CD4-positive, alpha-beta T cell (primary cell): ENCODE data around the gene ZIC1. TPM values are rescaled to one million over a fixed set of nuclear protein-coding genes. Genes with fewer than 3 reads are reported as not detected.
A peak's percentile ranks its signal among the peaks of the same experiment; 100 is the strongest.

Experiments used
- ATAC-seq: fragments of 200-7000 bp; cut with Tn5 transposase; one replicate; pipeline ENCODE4 v1.10.0; 2022; ENCODE audit warnings: mild to moderate bottlenecking; ENCODE audit not compliant: poor library complexity
- CTCF ChIA-PET: fragments of 350-600 bp; sonication (Branson Sonifier 250); formaldehyde crosslinking; loops from one replicate; lab custom pipeline; 2021; ENCODE audit warnings: antibody characterized with exemption, inconsistent platforms; lab: Charles Lee
- POLR2A ChIA-PET: fragments of 350-600 bp; sonication (Branson Sonifier 250); formaldehyde crosslinking; loops from one replicate; lab custom pipeline; 2021; ENCODE audit warnings: antibody characterized with exemption, inconsistent platforms; lab: Charles Lee
- DNase-seq, 14 experiments: peaks; one replicate each; pipeline ENCODE4 v3.0.0-alpha.2; 2013 to 2020; ENCODE audit warnings: mixed read lengths in 2 of 14
- H3K27ac ChIP-seq, 2 donors: one replicate each; pipeline versions ENCODE4 v1.5.1 to v1.7.0; 2013; ENCODE audit warnings: low read length in 2 of 2, low read depth in 1 of 2, mild to moderate bottlenecking in 1 of 2
- H3K27me3 ChIP-seq, 2 experiments: 1 replicate in 1 of 2; 2 replicates in 1 of 2; pipeline versions ENCODE4 v1.6.1 to v1.7.0; 2013; ENCODE audit warnings: low read length in 2 of 2, control low read depth in 1 of 2, mild to moderate bottlenecking in 1 of 2, moderate library complexity in 1 of 2; ENCODE audit not compliant: insufficient read depth in 2 of 2, control insufficient read depth in 1 of 2
- H3K36me3 ChIP-seq: one replicate; pipeline ENCODE4 v1.6.1; 2013; ENCODE audit warnings: low read length, control low read depth; ENCODE audit not compliant: insufficient read depth
- H3K4me1 ChIP-seq: one replicate; pipeline ENCODE4 v1.6.1; 2013; ENCODE audit warnings: low read length, control low read depth; ENCODE audit not compliant: insufficient read depth
- H3K4me3 ChIP-seq: one replicate; pipeline ENCODE4 v1.5.1; 2013; ENCODE audit warnings: mild to moderate bottlenecking, low read length, moderate library complexity
- H3K9me3 ChIP-seq, 2 experiments: 1 replicate in 1 of 2; 2 replicates in 1 of 2; pipeline versions ENCODE4 v1.6.1 to v1.7.0; 2013; ENCODE audit warnings: low read length in 2 of 2, mild to moderate bottlenecking in 2 of 2, control low read depth in 1 of 2, moderate library complexity in 1 of 2; ENCODE audit not compliant: control insufficient read depth in 1 of 2, insufficient read depth in 1 of 2
- H3K27ac Mint-ChIP-seq: one replicate; pipeline ENCODE4 v1.8.0; 2020; ENCODE audit warnings: mixed read lengths
- H3K27me3 Mint-ChIP-seq: one replicate; pipeline ENCODE4 v1.8.0; 2021; ENCODE audit warnings: mixed read lengths
- H3K36me3 Mint-ChIP-seq: one replicate; pipeline ENCODE4 v1.8.0; 2021; ENCODE audit warnings: low read depth, mixed read lengths
- H3K4me1 Mint-ChIP-seq: one replicate; pipeline ENCODE4 v1.8.0; 2021; ENCODE audit warnings: low read depth, mixed read lengths
- H3K4me3 Mint-ChIP-seq: one replicate; pipeline ENCODE4 v1.8.0; 2020; ENCODE audit warnings: mild to moderate bottlenecking, mixed read lengths
- H3K9me3 Mint-ChIP-seq: one replicate; pipeline ENCODE4 v1.8.0; 2020; ENCODE audit warnings: mixed read lengths
- CTCF ChIP-seq: fragments of 200-600 bp; IDR thresholded peaks from one replicate; pipeline ENCODE4 v1.8.0; 2022; ENCODE audit warnings: antibody characterized with exemption, mild to moderate bottlenecking
- intact Hi-C, 2 experiments: fragments of 100-400 bp; cut with DNase I in 1 of 2; cut with micrococcal nuclease in 1 of 2; formaldehyde crosslinking; loops; one replicate each; pipeline versions ENCODE4 v1.15.1 to v1.9.0; 2023 to 2025; cut with DNase I, micrococcal nuclease
- total RNA-seq, 174 experiments: library from RNA in 2 of 174; stranded (reverse) in 2 of 174; gene quantifications; one replicate each; pipeline ENCODE4 v1.2.3 and lab custom pipeline; 2021 to 2026

The ZIC1 gene
- total RNA-seq, 2 experiments from 2014 or later: not detected

GRCh38 chr3:147411815-147412241 is 2.7 kb downstream of the ZIC1 start:
- ATAC-seq (no peak), DNase-seq (no peak)
- intact Hi-C loops: no loop called here
- H3K4me1 ChIP-seq: peaks cover 26% of the 10 kb centered on the region
- H3K27me3 ChIP-seq: peaks cover 75 to 98% of the 10 kb centered on the region in 2 experiments
- Mint-ChIP-seq H3K9me3 (peaks cover 11% of the 10 kb centered on the region), H3K4me3 (peak overlapping the region; percentile 2), H3K36me3 (no peaks in the 10 kb centered on the region), H3K27ac (no peak overlapping the region), H3K27me3 (peaks cover 89% of the 10 kb centered on the region), H3K4me1 (peaks cover 24% of the 10 kb centered on the region)
- no peak overlapping the region for H3K27ac ChIP-seq
- H3K36me3 ChIP-seq: no peaks in the 10 kb centered on the region
- CTCF ChIA-PET: no interaction called here
- TF ChIP-seq CTCF: no peak
- peaks cover 9 to 61% of the 10 kb centered on the region in 2 experiments for H3K9me3 ChIP-seq
- POLR2A ChIA-PET: no interaction called here
- no peak overlapping the region for H3K4me3 ChIP-seq

GRCh38 chr3:147412261-147412916 is 3.2 kb downstream of the ZIC1 start:
- ATAC-seq: no peak
- no peak for TF ChIP-seq CTCF
- peaks cover 9 to 56% of the 10 kb centered on the region in 2 experiments for H3K9me3 ChIP-seq
- Mint-ChIP-seq H3K36me3 (no peaks in the 10 kb centered on the region), H3K27ac (no peak overlapping the region), H3K9me3 (peaks cover 11% of the 10 kb centered on the region), H3K4me3 (peak overlapping the region; percentile 12), H3K27me3 (peaks cover 89% of the 10 kb centered on the region), H3K4me1 (peaks cover 24% of the 10 kb centered on the region)
- intact Hi-C loops: no loop called here
- H3K27ac ChIP-seq: no peak overlapping the region
- no peak for DNase-seq
- H3K4me1 ChIP-seq: peaks cover 26% of the 10 kb centered on the region
- CTCF ChIA-PET: no interaction called here
- H3K36me3 ChIP-seq: no peaks in the 10 kb centered on the region
- H3K4me3 ChIP-seq: no peak overlapping the region
- POLR2A ChIA-PET: no interaction called here
- peaks cover 70 to 98% of the 10 kb centered on the region in 2 experiments for H3K27me3 ChIP-seq

- intact Hi-C loops: no loop called here
- H3K27ac Mint-ChIP-seq: no peak overlapping the region
- H3K4me3 ChIP-seq: peak overlapping the region; percentile 28
Observed at GRCh38 chr3:147412917-147413685, 3.9 kb downstream of the ZIC1 start.

More at GRCh38 chr3:147412917-147413685, 3.9 kb downstream of the ZIC1 start:
- no peak for DNase-seq
- Histone ChIP-seq H3K36me3 (no peaks in the 10 kb centered on the region), H3K9me3 (peaks cover 10 to 49% of the 10 kb centered on the region in 2 experiments), H3K27me3 (peaks cover 66 to 98% of the 10 kb centered on the region in 2 experiments), H3K27ac (no peak overlapping the region), H3K4me1 (peaks cover 26% of the 10 kb centered on the region)
- no peak for ATAC-seq
- H3K36me3 Mint-ChIP-seq: no peaks in the 10 kb centered on the region
- H3K4me3 Mint-ChIP-seq: peak overlapping the region; percentile 73
- peaks cover 24% of the 10 kb centered on the region for H3K4me1 Mint-ChIP-seq
- H3K27me3 Mint-ChIP-seq: peaks cover 89% of the 10 kb centered on the region
- POLR2A ChIA-PET: no interaction called here
- peaks cover 8% of the 10 kb centered on the region for H3K9me3 Mint-ChIP-seq
- CTCF ChIA-PET: no interaction called here
- TF ChIP-seq CTCF: no peak
